Activated naive CD4-positive, alpha-beta T cell (primary cell): ENCODE measurements around the gene DTNA.

Source experiments
- DNase-seq, 4 experiments: peaks; one replicate each; lab custom pipeline; 2025; lab: John Stamatoyannopoulos, UW

Gene DTNA

DNA sequence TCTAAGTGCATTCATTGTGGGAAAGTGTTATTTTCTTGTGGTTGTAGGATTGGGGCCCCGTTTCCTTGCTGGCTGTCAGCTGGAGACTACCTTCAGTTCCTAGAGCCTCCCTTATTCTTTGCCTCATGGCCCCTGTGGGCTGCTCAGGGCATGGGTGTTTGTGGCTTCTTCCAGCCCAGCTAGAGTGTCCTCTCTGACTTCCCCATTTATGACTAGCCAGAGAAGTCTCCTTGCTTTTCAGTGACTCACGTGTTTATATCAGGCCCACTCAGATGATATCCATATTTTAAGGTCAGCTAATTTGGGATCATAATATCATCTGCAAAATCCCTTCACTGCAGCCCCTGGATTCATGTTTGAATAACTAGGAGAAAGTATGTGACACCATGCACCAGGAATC lies 62.8 kb downstream of the DTNA start:
- no peak for DNase-seq

DNA sequence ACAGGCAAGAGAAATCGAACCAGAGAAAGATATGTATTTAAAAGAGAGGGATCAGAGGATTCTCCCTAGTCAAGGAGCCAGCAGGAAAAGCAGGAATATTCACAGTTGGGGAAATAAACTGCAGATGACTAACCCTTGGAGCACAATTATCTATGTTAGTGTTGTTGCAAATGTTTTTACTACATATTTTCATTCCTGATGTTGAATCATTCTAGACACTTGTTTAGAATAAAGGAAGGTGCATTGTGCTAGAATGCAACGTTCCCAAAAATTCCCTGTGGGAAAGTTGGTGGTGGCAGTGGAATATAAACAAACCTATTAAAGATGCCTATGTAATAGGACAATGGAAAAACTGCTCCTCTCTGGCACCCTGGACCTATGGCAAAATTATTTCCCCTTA lies 63.3 kb downstream of the DTNA start:
- DNase-seq = no peak

DNA sequence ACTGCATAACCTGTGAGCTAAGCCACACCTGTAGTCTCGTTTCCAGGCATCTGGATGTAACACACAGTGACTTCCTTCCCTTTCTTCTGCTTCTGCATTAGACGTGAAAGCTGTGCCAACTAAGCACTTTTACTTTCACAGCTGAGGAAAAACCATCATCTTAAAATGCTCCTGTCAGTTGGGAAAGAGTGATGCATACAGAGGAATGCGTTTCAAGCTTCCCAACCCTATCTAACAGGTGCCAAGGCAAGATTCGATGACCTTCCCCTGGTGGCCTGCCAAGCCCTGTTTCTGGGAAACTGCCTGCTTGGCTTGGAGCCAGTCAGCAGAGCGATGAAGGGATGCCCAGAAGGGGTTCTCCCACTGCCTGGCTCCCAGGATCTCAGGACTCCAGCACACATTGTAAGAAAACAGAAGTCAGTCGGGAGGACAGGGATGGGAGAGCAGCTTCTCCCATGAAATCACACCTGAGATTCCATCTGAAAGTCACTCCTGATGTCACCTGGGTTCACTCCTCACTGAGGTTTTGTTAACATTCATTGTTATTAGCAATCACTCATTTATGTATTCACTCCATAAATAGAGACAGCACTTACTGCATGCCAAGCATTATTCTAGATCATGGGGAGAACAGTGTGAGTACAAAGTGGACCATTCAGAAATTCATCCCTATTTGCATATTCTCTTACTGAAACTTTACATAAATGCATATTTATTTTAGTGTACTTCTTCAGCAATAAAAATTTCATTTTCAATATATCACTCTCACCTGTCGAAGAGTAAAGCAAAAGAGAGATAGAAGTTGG lies 64.1 kb downstream of the DTNA start:
- no peak for DNase-seq

DNA sequence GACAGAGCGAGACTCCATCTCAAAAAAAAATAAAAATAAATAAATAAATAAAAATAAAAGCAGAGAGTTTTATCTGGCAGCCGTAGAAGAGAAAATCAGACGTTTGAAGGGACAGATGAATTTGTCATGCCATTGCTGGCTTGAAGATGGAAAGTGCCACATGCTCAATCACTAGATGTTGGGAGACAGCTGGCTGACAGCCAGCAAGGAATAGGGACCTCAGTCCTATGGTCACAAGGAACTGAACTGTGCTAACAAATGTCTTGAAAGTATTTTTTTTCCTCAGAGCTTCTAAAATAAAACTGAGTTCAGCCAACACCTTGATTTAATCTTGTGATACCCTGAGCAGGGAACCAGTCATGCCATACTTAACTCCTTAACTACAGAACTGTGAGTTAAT lies 65.4 kb downstream of the DTNA start:
- DNase-seq = no peak

DNA sequence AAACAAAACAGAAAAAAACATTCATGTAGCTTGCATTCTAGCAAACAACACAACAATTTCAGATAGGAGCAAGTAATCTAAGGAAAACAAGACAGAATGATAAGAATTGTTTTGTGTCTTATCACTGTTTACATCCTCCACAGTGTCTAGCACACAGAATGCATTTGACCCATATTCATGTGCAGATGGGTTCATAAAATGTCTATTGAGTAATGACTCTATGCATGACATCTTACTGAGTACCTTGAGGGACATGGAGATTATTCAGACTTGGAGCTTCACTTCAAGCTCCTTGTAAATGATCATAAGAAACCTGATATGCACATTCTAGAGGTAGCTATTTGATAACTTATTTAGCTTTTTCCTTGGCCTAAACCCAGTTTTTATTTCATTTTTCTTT lies 69.0 kb downstream of the DTNA start:
- DNase-seq = no peak

DNA sequence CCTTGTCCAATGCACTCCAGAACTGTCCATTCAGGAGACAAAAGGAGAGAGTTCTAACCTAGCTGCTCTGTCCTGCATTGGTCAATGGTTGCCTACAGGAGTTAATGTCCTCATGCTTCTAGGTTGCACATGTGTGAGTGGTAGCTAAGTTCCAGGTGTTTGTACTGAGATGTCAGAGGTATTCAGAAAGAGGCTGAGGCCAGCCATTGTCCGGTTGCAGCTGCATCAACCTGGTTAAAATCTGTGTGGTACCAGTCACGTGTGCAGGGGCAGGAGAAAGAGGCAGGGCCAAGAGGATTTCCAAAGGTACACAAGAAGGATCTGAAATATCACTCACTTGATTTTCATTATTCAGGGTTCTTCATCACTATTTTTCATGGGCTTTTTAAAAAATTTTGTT lies 70.8 kb downstream of the DTNA start:
- no peak for DNase-seq

DNA sequence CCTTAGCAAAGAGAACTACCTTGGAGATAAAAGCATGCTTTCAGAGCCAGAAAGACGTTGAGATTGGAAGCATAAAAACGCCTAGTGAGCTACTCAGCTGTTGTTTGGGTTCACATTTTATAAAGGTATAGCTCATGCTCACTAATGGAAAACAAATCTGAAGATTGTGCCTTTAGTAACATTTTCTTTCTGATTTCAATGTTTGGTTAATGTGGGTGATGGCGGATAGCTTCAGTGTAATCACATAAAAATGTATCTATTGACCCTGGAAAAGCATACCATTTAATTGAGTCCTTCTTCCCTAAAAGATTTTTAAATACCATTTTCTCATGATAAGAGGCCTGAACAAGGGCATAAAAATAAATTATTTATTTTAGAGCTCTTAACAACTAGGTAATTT lies 73.4 kb downstream of the DTNA start:
- no peak for DNase-seq

DNA sequence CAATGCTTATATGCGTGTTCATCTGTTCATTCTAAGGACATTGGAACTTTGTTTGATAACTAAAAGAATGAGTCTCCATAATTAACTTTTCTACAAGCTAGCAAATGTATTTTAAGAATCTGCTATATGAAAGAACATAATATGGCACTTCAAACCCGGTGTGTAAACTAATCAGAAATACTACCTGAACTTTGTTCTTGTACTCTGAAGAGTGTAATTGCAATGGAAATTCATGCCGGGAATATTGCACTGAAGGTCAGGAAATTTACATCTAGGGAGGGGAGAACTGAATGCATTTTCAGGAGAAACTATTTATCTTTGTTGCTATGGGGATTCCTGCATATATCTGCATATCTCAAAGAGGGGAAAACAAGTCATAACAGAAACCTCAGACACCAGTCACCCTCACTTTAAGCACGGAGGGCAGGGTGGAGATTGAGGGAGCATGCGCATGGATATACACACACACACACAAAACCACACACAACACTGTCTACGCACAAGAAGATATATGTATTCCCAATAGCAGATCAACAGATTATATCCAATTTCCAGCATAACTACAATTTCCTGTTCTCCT lies 76.2 kb downstream of the DTNA start:
- no peak for DNase-seq

DNA sequence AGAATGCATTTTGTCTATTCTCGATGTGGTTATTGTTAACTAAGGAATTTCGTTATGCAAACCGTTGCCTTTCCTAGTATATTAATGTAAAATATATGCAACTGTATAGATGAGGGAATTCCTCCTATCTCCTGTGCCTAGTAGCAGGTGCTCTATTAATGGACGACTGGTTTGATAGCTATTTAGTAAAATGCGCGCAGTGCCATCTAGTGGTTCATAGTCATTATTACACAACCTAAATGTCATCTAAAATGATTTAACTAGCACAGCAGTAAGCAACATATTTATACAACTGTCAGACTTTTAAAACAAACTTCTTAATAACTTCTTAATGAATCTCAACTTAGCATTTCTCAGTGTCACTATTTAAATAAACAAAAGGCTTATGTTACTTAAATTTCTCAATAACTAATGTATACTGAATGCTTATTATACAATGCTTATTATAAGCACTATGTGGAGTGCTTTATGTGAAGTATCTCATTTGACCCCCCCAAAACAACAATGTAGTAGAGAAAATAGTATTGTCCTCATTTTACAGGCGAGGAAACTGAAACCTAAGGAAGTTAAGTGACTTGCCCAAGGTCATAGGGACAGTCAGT lies 77.9 kb downstream of the DTNA start:
- DNase-seq = no peak

DNA sequence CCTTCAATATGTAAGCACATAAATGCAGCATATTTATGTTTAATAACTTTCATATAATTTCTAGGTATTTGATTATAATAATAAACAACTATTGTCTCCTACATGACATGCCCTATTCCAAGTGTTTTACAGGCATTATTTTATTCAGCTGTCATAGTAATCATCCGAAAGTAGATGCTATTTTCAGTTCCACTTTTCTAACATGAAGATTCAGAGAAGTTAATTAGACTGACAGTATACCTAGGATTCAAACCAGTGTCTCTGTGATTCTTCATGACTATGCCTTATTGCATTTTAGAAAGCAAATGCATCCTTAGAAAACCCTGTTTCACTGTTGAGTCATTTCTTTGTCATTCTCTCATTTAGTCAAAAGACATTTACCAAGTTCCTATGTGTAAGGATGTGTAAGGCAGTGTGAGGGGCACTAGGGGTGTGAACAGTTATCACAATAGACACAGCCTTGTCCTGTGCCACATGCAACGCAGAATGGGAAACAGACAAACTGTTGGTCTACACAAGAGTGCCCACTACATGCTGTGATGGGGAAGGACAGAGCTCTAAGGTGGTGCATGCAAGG lies 79.8 kb downstream of the DTNA start:
- DNase-seq = no peak

DNA sequence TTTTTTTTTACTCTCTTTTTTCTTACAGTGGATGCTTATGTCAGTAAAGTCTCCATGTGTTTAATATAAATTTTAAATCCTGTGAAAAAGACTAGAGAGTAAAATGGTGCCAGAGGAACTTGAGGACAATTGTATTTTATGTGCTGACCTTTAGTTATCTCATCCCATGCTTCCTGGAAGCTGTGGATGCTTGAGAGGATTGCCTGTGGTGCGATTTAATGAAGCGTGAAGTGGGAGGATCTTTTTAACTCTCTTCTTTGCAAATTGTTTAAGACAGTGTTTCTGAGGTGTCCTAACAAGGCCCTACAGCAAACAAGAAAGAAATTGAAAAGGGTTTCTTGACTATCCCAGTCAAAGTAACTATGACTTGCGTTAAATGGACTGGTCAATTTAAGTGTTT lies 84.2 kb downstream of the DTNA start:
- no peak for DNase-seq

DNA sequence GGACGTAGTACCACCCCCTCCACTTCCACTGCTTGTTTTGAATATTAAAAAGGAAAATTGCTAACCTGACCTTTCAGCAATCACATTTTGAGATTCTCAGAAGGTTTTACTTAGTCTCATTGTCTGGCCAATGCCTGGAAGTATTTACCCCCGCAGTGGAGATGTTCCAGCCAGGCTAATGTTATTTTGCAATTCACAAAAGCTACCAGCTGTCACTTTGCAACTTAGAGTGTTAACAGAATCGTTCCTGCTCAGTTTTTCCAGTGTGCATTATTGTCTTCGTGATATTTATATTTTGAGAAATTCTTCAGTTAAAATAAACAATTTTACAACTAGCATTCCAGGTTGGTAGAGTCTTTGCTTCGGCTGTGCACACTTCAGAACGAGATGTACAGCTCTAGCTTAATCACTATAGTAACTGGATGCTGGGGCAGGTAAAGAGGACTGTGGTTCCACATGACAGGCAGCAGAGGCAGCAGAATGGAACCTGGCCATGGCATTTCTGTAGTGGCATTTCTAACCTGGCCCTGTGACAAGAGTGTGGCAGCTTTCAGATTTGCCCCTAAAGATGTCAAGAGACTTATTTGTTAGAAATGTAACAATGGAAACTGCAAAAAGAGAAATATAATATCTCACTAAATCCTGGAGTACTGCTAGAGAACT lies 85.1 kb downstream of the DTNA start:
- DNase-seq = no peak

DNA sequence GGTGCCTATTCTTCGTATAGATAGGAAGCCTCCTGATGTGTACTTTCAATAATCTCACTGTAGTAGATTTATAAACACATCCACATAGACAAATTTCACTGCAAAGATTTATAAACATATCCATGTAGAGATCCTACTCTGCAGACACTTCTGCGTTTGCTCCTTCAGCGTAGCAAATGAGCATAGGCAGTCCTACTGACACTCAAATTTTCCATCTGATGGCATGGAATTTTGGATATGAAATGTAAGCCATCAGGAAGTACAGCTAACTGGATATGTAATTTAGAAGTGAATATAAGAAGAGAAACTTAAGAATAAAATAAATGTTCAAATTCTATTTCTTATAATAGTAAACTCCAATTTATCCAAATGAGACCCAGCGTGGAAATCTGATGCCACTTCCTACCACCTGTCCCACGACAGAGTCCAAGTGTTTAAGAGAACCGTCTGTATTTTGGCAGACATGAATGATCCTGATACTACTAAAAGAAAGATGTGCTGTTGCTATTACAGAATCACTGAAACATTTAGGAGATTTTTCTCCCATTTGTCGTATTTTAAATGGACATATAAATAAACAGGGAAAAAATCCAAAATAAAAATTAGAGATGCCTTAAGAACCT lies 86.0 kb downstream of the DTNA start:
- DNase-seq = no peak

DNA sequence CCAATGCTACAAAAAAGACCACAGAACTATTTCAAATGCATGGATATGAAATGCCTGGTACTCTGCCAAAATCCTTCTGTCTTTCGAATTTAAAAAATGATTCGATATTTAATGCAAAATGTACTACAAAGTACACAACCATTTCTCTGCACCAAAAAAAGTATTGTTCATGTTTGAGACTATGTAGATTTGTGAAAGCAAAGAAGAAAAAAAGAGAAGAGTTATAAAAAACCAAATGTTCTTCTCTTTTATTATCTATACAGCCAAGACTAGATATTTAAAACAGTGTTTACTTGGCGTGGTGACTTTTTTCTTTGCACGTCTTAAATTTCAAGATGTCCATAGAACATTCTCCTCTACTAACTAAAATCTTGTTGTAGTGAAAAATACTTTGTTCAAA lies 89.2 kb downstream of the DTNA start:
- no peak for DNase-seq

DNA sequence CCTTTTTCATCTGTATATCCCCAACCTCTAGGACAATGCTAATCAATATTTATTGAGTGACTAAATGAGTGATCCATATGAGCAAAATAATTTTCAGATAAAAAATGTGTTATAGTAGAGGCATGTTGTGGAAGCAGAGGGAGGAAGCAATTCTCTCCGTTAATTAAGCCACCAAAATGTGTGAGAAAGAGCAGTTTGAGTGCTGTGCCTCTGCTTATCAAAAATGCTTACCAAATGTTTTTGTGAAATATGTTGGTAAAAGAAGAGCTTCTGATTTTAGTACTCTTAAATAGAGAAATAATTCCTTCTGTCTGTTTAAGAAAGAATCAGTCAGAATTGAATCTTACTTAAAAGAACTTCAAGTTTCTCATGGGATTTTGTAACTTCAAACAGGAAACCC lies 90.3 kb downstream of the DTNA start:
- DNase-seq = no peak

DNA sequence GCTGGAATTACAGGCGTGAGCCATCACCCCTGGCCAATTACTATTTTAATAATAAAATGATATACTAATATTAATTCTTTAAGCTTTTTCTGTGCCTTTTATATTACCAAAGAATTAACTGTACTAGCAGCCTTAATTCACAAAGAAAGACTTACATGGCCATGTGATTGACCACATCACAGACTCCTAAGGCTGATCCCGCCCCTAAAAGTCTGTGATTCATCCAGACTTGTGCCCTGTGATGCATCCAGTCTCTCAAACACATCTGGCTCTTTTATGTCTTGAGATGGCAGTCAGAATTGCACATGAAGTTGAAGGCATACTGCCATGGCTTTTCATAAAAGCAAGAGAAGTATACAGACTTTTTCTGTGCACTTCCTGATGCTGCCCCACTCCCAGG lies 91.7 kb downstream of the DTNA start:
- no peak for DNase-seq

DNA sequence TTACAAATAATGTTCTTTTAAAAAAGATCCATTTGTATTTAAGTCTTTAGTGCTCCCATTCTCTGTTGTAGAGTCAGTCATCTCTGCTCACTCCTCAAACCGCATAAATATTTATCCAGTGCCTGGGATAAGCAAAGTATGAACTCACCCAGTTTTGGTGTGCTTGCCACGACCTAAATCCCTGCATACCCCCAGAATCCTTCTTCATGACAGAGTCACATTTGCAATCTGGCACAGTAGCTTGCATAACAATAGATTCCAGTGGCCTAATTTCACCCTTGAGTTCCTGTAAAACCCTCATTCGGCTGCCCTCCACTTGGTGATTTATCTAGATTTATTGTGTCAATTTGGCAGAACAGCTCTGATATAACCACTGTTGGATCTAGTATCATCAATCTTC lies 92.9 kb downstream of the DTNA start:
- DNase-seq = no peak

DNA sequence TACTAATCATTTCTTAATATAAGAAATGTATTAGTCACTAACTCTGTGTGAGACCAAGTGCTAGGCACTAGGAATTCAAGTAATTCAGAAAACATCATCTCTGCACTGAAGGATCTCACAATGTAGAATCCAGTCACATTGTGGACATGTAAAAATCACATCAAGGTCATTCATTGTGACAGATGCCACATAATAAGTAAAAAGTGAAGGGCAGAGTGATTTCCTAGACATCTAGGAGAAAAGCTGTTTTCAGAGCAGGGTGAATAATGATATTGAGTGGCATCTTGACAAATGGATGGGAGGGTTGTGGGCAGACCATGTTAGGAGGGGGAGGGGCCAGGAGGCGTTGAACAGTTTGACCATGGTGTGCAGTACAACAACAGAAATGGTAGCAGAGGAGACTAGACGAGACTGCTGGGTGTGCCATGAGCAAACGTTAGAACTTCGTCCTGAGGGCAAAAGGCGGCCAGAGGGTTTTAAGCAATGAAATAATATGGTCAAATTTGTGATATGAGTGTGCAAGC lies 93.8 kb downstream of the DTNA start:
- no peak for DNase-seq

DNA sequence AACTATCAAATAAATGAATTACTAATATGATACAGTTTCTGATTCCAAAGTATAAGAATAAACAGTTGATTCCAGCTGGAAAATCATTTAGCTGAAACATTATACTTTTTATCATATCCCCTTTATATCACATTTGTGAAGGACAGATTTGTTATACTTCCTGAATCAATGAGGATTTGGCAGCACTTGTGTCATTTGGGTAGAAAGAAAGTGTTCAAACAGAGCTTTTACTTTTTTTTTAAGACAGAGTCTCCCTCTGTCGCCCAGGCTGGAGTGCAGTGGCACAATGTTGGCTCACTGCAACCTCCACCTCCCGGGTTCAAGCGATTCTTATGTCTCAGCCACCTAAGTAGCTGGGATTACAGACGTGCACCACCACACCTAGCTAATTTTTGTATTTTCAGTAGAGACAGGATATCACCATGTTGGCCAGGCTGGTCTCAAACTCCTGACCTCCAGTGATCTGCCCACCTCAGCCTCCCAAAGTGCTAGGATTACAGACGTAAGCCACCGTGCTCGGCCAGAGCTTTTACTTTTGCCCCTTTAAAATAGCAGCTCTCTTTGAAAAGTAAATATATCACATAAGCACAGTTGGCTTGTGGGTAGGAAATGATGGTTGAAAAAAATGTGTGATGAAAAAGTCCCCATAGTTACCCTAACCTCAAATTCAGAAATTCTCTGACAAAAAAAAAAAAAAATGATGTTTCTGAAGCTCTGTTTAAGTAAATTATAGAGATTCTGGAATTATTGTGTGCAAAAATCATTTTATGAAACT lies 95.2 kb downstream of the DTNA start:
- DNase-seq = no peak

DNA sequence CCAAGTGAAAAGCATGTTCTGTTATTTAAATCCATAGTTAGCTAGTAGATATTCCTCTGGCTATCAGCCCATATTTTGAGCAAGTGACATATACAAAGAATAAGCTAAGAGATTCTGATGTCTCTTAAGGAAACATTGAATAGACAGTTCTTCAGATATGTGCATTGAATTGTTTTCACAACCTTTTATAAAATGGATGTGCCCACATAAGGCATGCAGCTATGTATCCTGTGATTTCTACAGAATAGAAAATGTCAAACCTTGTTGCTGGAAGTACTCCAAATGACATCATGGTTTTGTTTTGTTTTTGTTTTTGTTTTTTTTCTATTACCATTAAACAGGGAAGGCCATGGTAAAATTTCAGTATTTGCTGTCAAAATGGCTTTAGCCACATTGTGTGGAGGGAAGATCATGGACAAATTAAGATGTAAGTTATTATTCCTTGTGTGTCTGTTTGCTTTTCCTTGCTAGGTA lies 95.8 kb downstream of the DTNA start:
- no peak for DNase-seq

DNA sequence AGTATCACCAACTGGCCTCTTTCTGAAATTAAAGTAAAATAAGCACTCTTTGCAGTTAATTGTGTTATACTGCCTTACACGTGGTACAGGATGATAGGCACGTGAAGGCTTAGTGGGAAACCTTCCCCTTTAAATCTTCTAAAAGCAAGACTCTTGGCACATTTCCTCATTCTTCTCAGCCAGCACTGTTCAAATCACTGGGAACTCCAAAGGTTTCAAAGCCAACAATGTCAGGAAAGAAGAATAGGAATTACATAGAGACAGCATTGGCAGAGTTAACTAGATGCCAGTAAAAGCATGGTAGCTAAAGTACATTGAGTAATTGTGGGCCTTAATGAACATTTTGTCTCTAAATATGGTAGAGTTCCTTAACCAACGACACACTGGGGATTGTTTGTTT lies 96.4 kb downstream of the DTNA start:
- DNase-seq = no peak
